HCT116 (cell line): Measurements from ENCODE around the gene ERVH48-1. TPM values are rescaled to one million over a fixed set of nuclear protein-coding genes. Genes with fewer than 3 reads are reported as not detected.

Source experiments
- ATAC-seq: fragments of 200-7000 bp; cut with Tn5 transposase; 2 replicates; pipeline ENCODE4 v1.9.1; 2020; ENCODE audit warnings: mild to moderate bottlenecking, moderate library complexity
- BruUV-seq: library from RNA; stranded (reverse); fragments of 400-500 nt; replicated peaks from 2 replicates; lab custom pipeline; 2021; lab: Mats Ljungman, UMichigan
- CTCF ChIA-PET: fragments of 300-600 bp; sonication (Branson Sonifier 250); formaldehyde crosslinking; loops from one replicate; lab custom pipeline; 2021; ENCODE audit warnings: antibody characterized with exemption; lab: Charles Lee
- POLR2A ChIA-PET: fragments of 300-600, 350-600 bp; sonication (Branson Sonifier 250); formaldehyde crosslinking; loops from one replicate; lab custom pipeline; 2021; ENCODE audit warnings: antibody characterized with exemption; lab: Charles Lee
- RAD21 ChIA-PET, 2 experiments: fragments of 300-600 bp; sonication (Branson Sonifier 250); formaldehyde crosslinking; loops; one replicate each; lab custom pipeline; 2023; ENCODE audit warnings: low total read pairs in 2 of 2; ENCODE audit not compliant: uncharacterized antibody in 2 of 2, unreplicated experiment in 2 of 2, low non-redundant PET in 1 of 2; lab: Charles Lee
- DNase-seq: peaks from one replicate; pipeline ENCODE4 v3.0.0-alpha.2; 2010; ENCODE audit warnings: low read depth, low spot score
- H2AFZ ChIP-seq: fragments of 200-600 bp; shearing (Covaris generic), sonication (generic); 2 replicates; pipeline ENCODE4 v1.6.1; 2017; ENCODE audit warnings: low read depth, mixed run types, mixed read lengths, antibody characterized with exemption, low read length; ENCODE audit not compliant: poor library complexity, severe bottlenecking
- H3K27ac ChIP-seq: 2 replicates; pipeline ENCODE4 v1.5.1; 2012; ENCODE audit warnings: low read depth, low read length
- H3K27me3 ChIP-seq: fragments of 200-600 bp; sonication (generic); 2 replicates; pipeline ENCODE4 v1.6.1; 2016; ENCODE audit warnings: mixed run types, low read length, mixed read lengths; ENCODE audit not compliant: insufficient read depth
- H3K36me3 ChIP-seq, 2 experiments: fragments of 200-500 bp in 1 of 2; fragments of 200-600 bp in 1 of 2; sonication (Bioruptor generic) in 1 of 2; sonication (generic) in 1 of 2; 2 replicates each; pipeline versions ENCODE4 v1.5.1 to v1.6.1; 2014 to 2016; ENCODE audit warnings: low read length in 2 of 2, inconsistent platforms in 1 of 2, mixed read lengths in 1 of 2, mixed run types in 1 of 2; ENCODE audit not compliant: insufficient read depth in 2 of 2, control insufficient read depth in 1 of 2
- H3K4me1 ChIP-seq, 2 experiments: fragments of 200-600 bp in 1 of 2; sonication (generic) in 1 of 2; 2 replicates each; pipeline versions ENCODE4 v1.5.1 to v1.6.1; 2012 to 2017; ENCODE audit warnings: low read length in 2 of 2, inconsistent platforms in 1 of 2, mild to moderate bottlenecking in 1 of 2, mixed read lengths in 1 of 2, mixed run types in 1 of 2, moderate library complexity in 1 of 2; ENCODE audit not compliant: insufficient read depth in 2 of 2, control insufficient read depth in 1 of 2
- H3K4me2 ChIP-seq: fragments of 200-600 bp; sonication (generic); 2 replicates; pipeline ENCODE4 v1.6.1; 2017; ENCODE audit warnings: mixed run types, low read length, mixed read lengths
- H3K4me3 ChIP-seq, 2 experiments: fragments of 200-600 bp in 1 of 2; sonication (generic) in 1 of 2; replicated peaks in 1 of 2; 2 replicates each; pipeline ENCODE4 v1.5.1; 2011 to 2016; ENCODE audit warnings: low read length in 2 of 2, control low read depth in 1 of 2, low read depth in 1 of 2, mild to moderate bottlenecking in 1 of 2, mixed read lengths in 1 of 2, mixed run types in 1 of 2
- H3K79me2 ChIP-seq: fragments of 200-600 bp; sonication (generic); 2 replicates; pipeline ENCODE4 v1.6.1; 2017; ENCODE audit warnings: mild to moderate bottlenecking, mixed run types, low read length, moderate library complexity, mixed read lengths; ENCODE audit not compliant: insufficient read depth
- H3K9ac ChIP-seq: fragments of 200-600 bp; sonication (generic); 2 replicates; pipeline ENCODE4 v1.6.1; 2016; ENCODE audit warnings: low read length, mixed read lengths
- H3K9me2 ChIP-seq: fragments of 200-600 bp; sonication (generic), shearing (Covaris generic); 2 replicates; pipeline ENCODE4 v1.6.1; 2017; ENCODE audit warnings: mixed run types, mild to moderate bottlenecking, moderate library complexity; ENCODE audit not compliant: insufficient read depth
- H3K9me3 ChIP-seq, 2 experiments: fragments of 200-500 bp in 1 of 2; fragments of 200-600 bp in 1 of 2; sonication (Bioruptor generic) in 1 of 2; sonication (generic) in 1 of 2; 2 replicates each; pipeline ENCODE4 v1.6.1; 2014 to 2017; ENCODE audit warnings: low read length in 2 of 2, mixed read lengths in 2 of 2, inconsistent platforms in 1 of 2, low read depth in 1 of 2, mild to moderate bottlenecking in 1 of 2, mixed run types in 1 of 2, moderate library complexity in 1 of 2; ENCODE audit not compliant: control insufficient read depth in 1 of 2, insufficient read depth in 1 of 2
- H4K20me1 ChIP-seq: fragments of 200-600 bp; sonication (generic), shearing (Covaris generic); 2 replicates; pipeline ENCODE4 v1.6.1; 2017; ENCODE audit warnings: mixed run types, mild to moderate bottlenecking, moderate library complexity; ENCODE audit not compliant: insufficient read depth
- CEBPB ChIP-seq: IDR thresholded peaks from 2 replicates; pipeline ENCODE4 v1.6.1; 2012; ENCODE audit warnings: low read depth
- FOSL1 ChIP-seq: IDR thresholded peaks from 2 replicates; pipeline ENCODE4 v1.6.1; 2012; ENCODE audit warnings: low read depth
- RAD21 ChIP-seq: IDR thresholded peaks from 2 replicates; pipeline ENCODE4 v1.6.1; 2012; ENCODE audit warnings: low read depth, mild to moderate bottlenecking
- intact Hi-C: fragments of 100-400 bp; cut with micrococcal nuclease; formaldehyde crosslinking; loops from 2 replicates; pipeline ENCODE4 v1.10.0; 2022
- total RNA-seq: library from RNA; stranded (reverse); gene quantifications from one replicate; pipeline ENCODE4 v1.2.1, GENCODE V29; 2021; ENCODE audit not compliant: unreplicated experiment

ERVH48-1 gene
- total RNA-seq, 1 experiment from 2014 or later: not detected

DNA sequence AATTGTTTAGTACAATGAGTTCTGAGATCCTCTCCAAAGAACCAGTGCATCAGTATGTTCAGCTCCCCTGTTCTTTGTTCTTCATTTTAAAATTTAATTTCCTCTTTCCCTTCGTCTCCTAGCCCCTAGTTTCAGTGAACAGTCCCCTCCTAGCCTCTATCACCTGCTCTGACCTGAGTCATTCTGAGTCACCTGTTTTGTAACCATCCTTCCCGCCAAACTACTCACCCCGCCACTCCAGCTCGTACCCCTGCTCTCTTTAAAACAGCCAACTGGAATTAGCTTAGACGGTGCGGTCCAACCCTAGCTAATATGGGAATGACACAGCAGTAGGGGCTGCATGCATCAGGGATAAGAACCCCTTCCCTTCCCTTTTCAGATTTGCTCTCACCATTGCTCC, 16.8 kb upstream of the ERVH48-1 start:
- Histone ChIP-seq H3K4me1 (peaks cover 3 to 15% of the 10 kb centered on the region in 2 experiments; a peak in 2 of 4 replicates), H4K20me1 (no peaks in the 10 kb centered on the region), H3K36me3 (no peaks in the 10 kb centered on the region), H3K4me2 (0 out of 2 replicates have a peak overlapping the region, but pooled peaks have one; percentile 7), H3K9me2 (no peaks in the 10 kb centered on the region), H3K27me3 (no peaks in the 10 kb centered on the region), H3K79me2 (no peaks in the 10 kb centered on the region), H2AFZ (no peak overlapping the region), H3K9ac (no peak overlapping the region), H3K4me3 (no peak overlapping the region), H3K27ac (no peak overlapping the region), H3K9me3 (no peaks in the 10 kb centered on the region)
- RAD21 ChIA-PET: no interaction called here
- intact Hi-C loops: no loop called here
- ATAC-seq (no peak), DNase-seq (no peak)
- peak; percentile 38; the same call in 1 of the 2 replicates for TF ChIP-seq FOSL1
- TF ChIP-seq RAD21: no peak
- CTCF ChIA-PET: no interaction called here
- no TSS peak for BruUV-seq
- POLR2A ChIA-PET: no interaction called here

DNA sequence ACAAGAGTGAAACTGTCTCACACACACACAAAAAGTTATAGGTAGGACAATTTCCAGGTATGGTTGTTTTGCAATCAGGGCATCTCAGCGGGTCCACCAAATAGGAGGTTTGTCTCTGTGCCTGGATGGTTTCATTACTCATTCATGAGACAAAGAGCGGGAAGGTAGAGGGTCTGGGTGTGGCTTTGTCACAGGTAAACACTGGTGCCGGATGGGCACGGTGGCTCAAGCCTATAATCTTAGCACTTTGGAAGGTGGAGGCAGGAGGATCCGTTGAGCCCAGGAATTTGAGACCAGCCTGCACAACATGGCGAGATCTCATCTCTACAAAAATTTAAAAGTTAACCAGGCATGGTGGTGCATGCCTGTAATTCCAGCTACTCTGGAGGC, 16.3 kb upstream of the ERVH48-1 start:
- ATAC-seq (no peak), DNase-seq (no peak)
- no peaks in the 10 kb centered on the region for H3K9me3 ChIP-seq
- H3K79me2 ChIP-seq: no peaks in the 10 kb centered on the region
- no peak for TF ChIP-seq CEBPB
- H3K4me2 ChIP-seq: 0 out of 2 replicates have a peak overlapping the region, but pooled peaks have one; percentile 7
- BruUV-seq: no TSS peak
- ChIA-PET POLR2A (no interaction called here), RAD21 (no interaction called here), CTCF (no interaction called here)
- no peak overlapping the region for H3K4me3 ChIP-seq
- H3K4me1 ChIP-seq: peaks cover 3 to 15% of the 10 kb centered on the region in 2 experiments; a peak in 2 of 4 replicates
- no peaks in the 10 kb centered on the region for H3K9me2 ChIP-seq
- H2AFZ ChIP-seq: no peak overlapping the region
- H3K27me3 ChIP-seq: no peaks in the 10 kb centered on the region
- H3K27ac ChIP-seq: no peak overlapping the region
- H4K20me1 ChIP-seq: no peaks in the 10 kb centered on the region
- H3K36me3 ChIP-seq: no peaks in the 10 kb centered on the region
- no peak overlapping the region for H3K9ac ChIP-seq
- intact Hi-C loops: no loop called here
